ENCODE results near the gene SWAP70.

SWAP70 gene

GRCh38 chr11:9765320-9766101 lies 101.6 kb downstream of the SWAP70 start:
- H3K9ac ChIP-seq (ENCODE audit: low read length) = no peak overlapping the region
- no peaks in the 10 kb centered on the region for H4K20me1 ChIP-seq (ENCODE audit: low read depth, low read length)
- no peak overlapping the region for H3K4me2 ChIP-seq (ENCODE audit: low read depth, low read length, poor library complexity, severe bottlenecking)
- no peaks in the 10 kb centered on the region for H3K9me3 ChIP-seq (ENCODE audit: insufficient read depth, low read length)
- no peaks in the 10 kb centered on the region for H3K9me2 ChIP-seq (replicated peaks; ENCODE audit: insufficient read depth, low read length)
- no peak overlapping the region for H3K27ac ChIP-seq (ENCODE audit: low read depth, low read length)
- H3K27me3 ChIP-seq (ENCODE audit: low read length) = no peaks in the 10 kb centered on the region
- no peaks in the 10 kb centered on the region for H3F3A ChIP-seq (ENCODE audit: insufficient read depth)
- TF ChIP-seq EZH2phosphoT487 (conservative IDR thresholded peaks at IDR 0.05; ENCODE audit: low read length) (no peak), CTCF (IDR thresholded peaks at IDR 0.05; ENCODE audit: insufficient read depth, low read length, poor library complexity, severe bottlenecking) (no peak)
- no peak overlapping the region for H3K4me3 ChIP-seq (ENCODE audit: insufficient read depth, low read length, poor library complexity, severe bottlenecking)
- peaks cover 48% of the 10 kb centered on the region for H3K79me2 ChIP-seq (ENCODE audit: insufficient read depth, low read length)
- H3K36me3 ChIP-seq (ENCODE audit: low read length) = no peaks in the 10 kb centered on the region
- no peak overlapping the region for H2AFZ ChIP-seq (ENCODE audit: low read depth, low read length, severe bottlenecking)

- Histone ChIP-seq H3K27ac (ENCODE audit: low read depth, low read length) (no peak overlapping the region), H3F3A (ENCODE audit: insufficient read depth) (no peaks in the 10 kb centered on the region), H3K79me2 (ENCODE audit: insufficient read depth, low read length) (peaks cover 32% of the 10 kb centered on the region), H3K9me3 (ENCODE audit: insufficient read depth, low read length) (no peaks in the 10 kb centered on the region), H3K36me3 (ENCODE audit: low read length) (no peaks in the 10 kb centered on the region), H3K9me2 (replicated peaks; ENCODE audit: insufficient read depth, low read length) (no peaks in the 10 kb centered on the region), H3K9ac (ENCODE audit: low read length) (no peak overlapping the region), H4K20me1 (ENCODE audit: low read depth, low read length) (no peaks in the 10 kb centered on the region), H3K4me3 (ENCODE audit: insufficient read depth, low read length, poor library complexity, severe bottlenecking) (no peak overlapping the region), H3K4me2 (ENCODE audit: low read depth, low read length, poor library complexity, severe bottlenecking) (no peak overlapping the region), H3K27me3 (ENCODE audit: low read length) (no peaks in the 10 kb centered on the region), H2AFZ (ENCODE audit: low read depth, low read length, severe bottlenecking) (no peak overlapping the region)
- TF ChIP-seq CTCF (IDR thresholded peaks at IDR 0.05; ENCODE audit: insufficient read depth, low read length, poor library complexity, severe bottlenecking) (no peak), EZH2phosphoT487 (conservative IDR thresholded peaks at IDR 0.05; ENCODE audit: low read length) (no peak)
These were observed 105.7 kb downstream of the SWAP70 start for GRCh38 chr11:9769621-9770020.

- no peaks in the 10 kb centered on the region for H4K20me1 ChIP-seq (ENCODE audit: low read depth, low read length)
- no peaks in the 10 kb centered on the region for H3K9me2 ChIP-seq (replicated peaks; ENCODE audit: insufficient read depth, low read length)
- TF ChIP-seq CTCF (IDR thresholded peaks at IDR 0.05; ENCODE audit: insufficient read depth, low read length, poor library complexity, severe bottlenecking) (no peak), EZH2phosphoT487 (conservative IDR thresholded peaks at IDR 0.05; ENCODE audit: low read length) (no peak)
- H3K9me3 ChIP-seq (ENCODE audit: insufficient read depth, low read length) = no peaks in the 10 kb centered on the region
- no peak overlapping the region for H2AFZ ChIP-seq (ENCODE audit: low read depth, low read length, severe bottlenecking)
- H3K27ac ChIP-seq (ENCODE audit: low read depth, low read length) = no peak overlapping the region
- no peaks in the 10 kb centered on the region for H3F3A ChIP-seq (ENCODE audit: insufficient read depth)
- H3K4me3 ChIP-seq (ENCODE audit: insufficient read depth, low read length, poor library complexity, severe bottlenecking) = no peak overlapping the region
- H3K4me2 ChIP-seq (ENCODE audit: low read depth, low read length, poor library complexity, severe bottlenecking) = no peak overlapping the region
- H3K36me3 ChIP-seq (ENCODE audit: low read length) = no peaks in the 10 kb centered on the region
- H3K79me2 ChIP-seq (ENCODE audit: insufficient read depth, low read length) = peaks cover 18% of the 10 kb centered on the region
- H3K27me3 ChIP-seq (ENCODE audit: low read length) = no peaks in the 10 kb centered on the region
- H3K9ac ChIP-seq (ENCODE audit: low read length) = no peak overlapping the region
These were observed 107.2 kb downstream of the SWAP70 start for GRCh38 chr11:9771071-9771511.
